H1 (cell line): Measurements from ENCODE around the gene ZNF385B. TPM values are rescaled to one million over a fixed set of nuclear protein-coding genes. Genes with fewer than 3 reads are reported as not detected.

ENCODE experiments used
- CTCF ChIA-PET: fragments of 300-600 bp; sonication (Branson Sonifier 250); formaldehyde crosslinking; loops from one replicate; lab custom pipeline; 2021; ENCODE audit not compliant: partially characterized antibody; lab: Charles Lee
- POLR2A ChIA-PET: fragments of 300-600 bp; sonication (Branson Sonifier 250); formaldehyde crosslinking; loops from one replicate; lab custom pipeline; 2021; ENCODE audit warnings: inconsistent platforms; ENCODE audit not compliant: partially characterized antibody; lab: Charles Lee
- DNase-seq, 2 experiments: peaks; one replicate each; pipeline versions ENCODE4 v3.0.0 to v3.0.0-alpha.2; 2010 to 2022; ENCODE audit warnings: low spot score in 2 of 2, low read depth in 1 of 2, mixed read lengths in 1 of 2
- FAIRE-seq: peaks from 2 replicates; lab custom pipeline; 2011; peaks lifted over from hg19 to GRCh38; lab: Jason Lieb, UNC
- H2AFZ ChIP-seq: 2 replicates; pipeline ENCODE4 v1.8.1; 2012; ENCODE audit warnings: low read length, inconsistent platforms
- H2AK5ac ChIP-seq: 2 replicates; pipeline ENCODE4 v1.6.1; 2013; ENCODE audit warnings: low read depth, low read length
- H2BK120ac ChIP-seq: replicated peaks from 2 replicates; pipeline ENCODE3; 2013; ENCODE audit warnings: low read depth, low read length, inconsistent platforms
- H2BK12ac ChIP-seq: 2 replicates; pipeline ENCODE4 v1.6.1; 2013; ENCODE audit warnings: low read depth, low read length
- H2BK15ac ChIP-seq: 2 replicates; pipeline ENCODE4 v1.6.1; 2013; ENCODE audit warnings: low read length
- H2BK20ac ChIP-seq: 2 replicates; pipeline ENCODE4 v1.6.1; 2013; ENCODE audit warnings: low read length
- H2BK5ac ChIP-seq: 2 replicates; pipeline ENCODE4 v1.6.1; 2013; ENCODE audit warnings: low read depth, low read length
- H3K14ac ChIP-seq: 2 replicates; pipeline ENCODE4 v1.6.1; 2013; ENCODE audit warnings: inconsistent platforms; ENCODE audit not compliant: insufficient read length
- H3K18ac ChIP-seq: 2 replicates; pipeline ENCODE4 v1.6.1; 2013; ENCODE audit warnings: low read length; ENCODE audit errors: extremely low read depth
- H3K23ac ChIP-seq: 2 replicates; pipeline ENCODE4 v1.6.1; 2013; ENCODE audit warnings: inconsistent platforms; ENCODE audit not compliant: insufficient read length
- H3K23me2 ChIP-seq: 2 replicates; pipeline ENCODE4 v1.6.1; 2013; ENCODE audit warnings: low read depth, low read length
- H3K27ac ChIP-seq: 2 replicates; pipeline ENCODE4 v1.6.1; 2011; ENCODE audit warnings: low read depth, low read length, inconsistent platforms
- H3K27me3 ChIP-seq, 4 experiments: replicated peaks in 1 of 4; 1 replicate in 1 of 4; 2 replicates in 3 of 4; pipeline versions ENCODE4 v1.6.1 to v1.8.1; 2011 to 2013; ENCODE audit warnings: low read length in 3 of 4, mild to moderate bottlenecking in 3 of 4, inconsistent platforms in 2 of 4, mixed read lengths in 2 of 4, moderate library complexity in 1 of 4; ENCODE audit not compliant: control insufficient read depth in 3 of 4, insufficient read depth in 3 of 4; ENCODE audit errors: extremely low read depth in 1 of 4
- H3K36me3 ChIP-seq, 4 experiments: 2 replicates each; pipeline versions ENCODE4 v1.6.1 to v1.8.1; 2011 to 2013; ENCODE audit warnings: mild to moderate bottlenecking in 4 of 4, low read length in 3 of 4, moderate library complexity in 2 of 4, control low read depth in 1 of 4, inconsistent platforms in 1 of 4; ENCODE audit not compliant: insufficient read depth in 4 of 4, control insufficient read depth in 2 of 4
- H3K4ac ChIP-seq: replicated peaks from 2 replicates; pipeline ENCODE3; 2013; ENCODE audit warnings: low read length, low read depth, mixed read lengths, inconsistent platforms; ENCODE audit not compliant: insufficient read length
- H3K4me1 ChIP-seq, 4 experiments: replicated peaks in 1 of 4; 1 replicate in 1 of 4; 2 replicates in 3 of 4; pipeline versions ENCODE4 v1.6.1 to v1.8.1; 2011 to 2013; ENCODE audit warnings: low read length in 3 of 4, inconsistent platforms in 2 of 4, mixed read lengths in 1 of 4; ENCODE audit not compliant: insufficient read depth in 4 of 4, control insufficient read depth in 3 of 4
- H3K4me2 ChIP-seq, 2 experiments: 2 replicates each; pipeline versions ENCODE4 v1.6.1 to v1.8.1; 2011 to 2013; ENCODE audit warnings: low read depth in 2 of 2, low read length in 2 of 2, control low read depth in 1 of 2, inconsistent platforms in 1 of 2, mild to moderate bottlenecking in 1 of 2; ENCODE audit not compliant: insufficient read depth in 1 of 2
- H3K4me3 ChIP-seq, 4 experiments: fragments of 200-600, 300-600 bp in 1 of 4; sonication (generic), shearing (Covaris generic), sonication (Bioruptor Twin) in 1 of 4; 2 replicates each; pipeline versions ENCODE4 v1.5.1 to v1.8.1; 2011 to 2016; ENCODE audit warnings: low read length in 4 of 4, low read depth in 3 of 4, control low read depth in 2 of 4, inconsistent platforms in 2 of 4, mild to moderate bottlenecking in 2 of 4, mixed read lengths in 1 of 4, moderate library complexity in 1 of 4; ENCODE audit not compliant: insufficient read depth in 2 of 4; ENCODE audit errors: extremely low read depth in 1 of 4
- H3K56ac ChIP-seq: replicated peaks from 2 replicates; pipeline ENCODE3; 2013; ENCODE audit warnings: low read depth, mild to moderate bottlenecking, mixed read lengths, low read length, inconsistent platforms; ENCODE audit not compliant: insufficient read length
- H3K79me1 ChIP-seq: 2 replicates; pipeline ENCODE4 v1.6.1; 2013; ENCODE audit warnings: low read depth, low read length, control low read depth
- H3K79me2 ChIP-seq, 2 experiments: 2 replicates each; pipeline versions ENCODE4 v1.6.1 to v1.8.1; 2012 to 2013; ENCODE audit warnings: low read length in 2 of 2, mild to moderate bottlenecking in 2 of 2, inconsistent platforms in 1 of 2; ENCODE audit not compliant: insufficient read depth in 2 of 2, control insufficient read depth in 1 of 2
- H3K9ac ChIP-seq, 4 experiments: replicated peaks in 1 of 4; 1 replicate in 1 of 4; 2 replicates in 3 of 4; pipeline versions ENCODE4 v1.6.1 to v1.8.1; 2011 to 2013; ENCODE audit warnings: low read depth in 3 of 4, low read length in 3 of 4, control low read depth in 2 of 4, mild to moderate bottlenecking in 2 of 4, moderate library complexity in 2 of 4, inconsistent platforms in 1 of 4; ENCODE audit errors: extremely low read depth in 1 of 4
- H3K9me3 ChIP-seq, 2 experiments: 2 replicates each; pipeline versions ENCODE4 v1.6.1 to v1.8.1; 2012 to 2013; ENCODE audit warnings: mild to moderate bottlenecking in 2 of 2, moderate library complexity in 2 of 2, control low read depth in 1 of 2, inconsistent platforms in 1 of 2, low read depth in 1 of 2, low read length in 1 of 2, mixed read lengths in 1 of 2; ENCODE audit not compliant: insufficient read depth in 2 of 2
- H4K20me1 ChIP-seq, 2 experiments: replicated peaks in 1 of 2; 2 replicates each; pipeline versions ENCODE3 to v1.8.1; 2011 to 2013; ENCODE audit warnings: inconsistent platforms in 2 of 2, low read length in 2 of 2, mild to moderate bottlenecking in 1 of 2; ENCODE audit not compliant: insufficient read depth in 2 of 2, control insufficient read depth in 1 of 2
- H4K5ac ChIP-seq: 2 replicates; pipeline ENCODE4 v1.6.1; 2013; ENCODE audit warnings: low read length, low read depth, mixed read lengths, inconsistent platforms; ENCODE audit not compliant: insufficient read length
- H4K8ac ChIP-seq: 2 replicates; pipeline ENCODE4 v1.8.0; 2013; ENCODE audit warnings: mild to moderate bottlenecking, moderate library complexity, low read length, inconsistent platforms; ENCODE audit not compliant: insufficient read depth; ENCODE audit errors: extremely low read depth
- H4K91ac ChIP-seq: replicated peaks from 2 replicates; pipeline ENCODE3; 2013; ENCODE audit warnings: low read length, mixed read lengths, inconsistent platforms; ENCODE audit not compliant: insufficient read length
- CTCF ChIP-seq, 3 experiments: IDR thresholded peaks; 1 replicate in 2 of 3; 2 replicates in 1 of 3; pipeline versions ENCODE4 v1.5.1 to v1.6.1; 2011; ENCODE audit warnings: low read length in 3 of 3, mild to moderate bottlenecking in 3 of 3, inconsistent platforms in 2 of 3, low read depth in 1 of 3, moderate library complexity in 1 of 3; ENCODE audit not compliant: insufficient read depth in 1 of 3; ENCODE audit errors: control extremely low read depth in 1 of 3
- GTF2F1 ChIP-seq: IDR thresholded peaks from 2 replicates; pipeline ENCODE4 v1.6.1; 2012; ENCODE audit warnings: low read depth, low read length, improper control_type of control experiment, borderline replicate concordance
- SRF ChIP-seq: IDR thresholded peaks from 2 replicates; pipeline ENCODE4 v1.6.1; 2011; ENCODE audit warnings: mild to moderate bottlenecking, low read depth, low read length, moderate library complexity
- TCF12 ChIP-seq: IDR thresholded peaks from 2 replicates; pipeline ENCODE4 v1.6.1; 2011; ENCODE audit warnings: low read depth, mild to moderate bottlenecking, low read length
- WGBS, 2 experiments: shearing (Covaris generic) in 1 of 2; methylation state at CpG; one replicate each; pipeline versions ENCODE4 v1.1.6 to v1.1.7; 2013 to 2015; ENCODE audit warnings: low lambda C conversion rate in 2 of 2, mixed read lengths in 2 of 2, inconsistent platforms in 1 of 2, low coverage in 1 of 2, missing lambda C conversion rate in 1 of 2; ENCODE audit not compliant: insufficient replicate concordance in 2 of 2, insufficient coverage in 1 of 2, insufficient read length in 1 of 2; ENCODE audit errors: extremely low coverage in 1 of 2, missing lambda C conversion rate in 1 of 2; 5-methylcytosine and 5-hydroxymethylcytosine counted together
- polyA plus RNA-seq, 7 experiments: library from polyadenylated mRNA; depleted of rRNA in 3 of 7; stranded (reverse) in 5 of 7; unstranded in 2 of 7; fragments of >200 nt in 5 of 7; fragments of 200-250 nt in 2 of 7; gene quantifications; 1 replicate in 5 of 7; 2 replicates in 1 of 7; 4 replicates in 1 of 7; pipeline versions ENCODE4 v1.2.1 to v1.2.3, GENCODE V29; 2011 to 2013; ENCODE audit warnings: missing spikeins in 2 of 7, mixed read lengths in 2 of 7
- total RNA-seq: library from RNA; stranded (reverse); fragmentation: NEBNext Ultra II Directional; extraction: Animal tissue kit (Norgen Biotek cat#: 25700); gene quantifications from 2 replicates; pipeline ENCODE4 v1.2.1, GENCODE V29; 2021

The ZNF385B gene
- total and polyA plus RNA-seq, 2 of the 8 experiments (the other 6 are each of a cell fraction or from before 2014, with no cell fraction given): 1.1 to 3.7 TPM

GRCh38 chr2:179876266-179876665, 14.9 kb upstream of the ZNF385B start:
- ChIA-PET CTCF (interaction anchor here (1.0 to 1.9 kb wide), 2 partner anchors 22 to 201 kb away, joined by 3 to 5 read pairs; no protein-coding TSS in a partner anchor), POLR2A (no interaction called here)
- Histone ChIP-seq H2AFZ (no peak overlapping the region), H3K79me1 (no peaks in the 10 kb centered on the region), H3K18ac (no peak overlapping the region), H2BK12ac (no peak overlapping the region), H3K27me3 (peaks cover 0 to 1% (median 0%) of the 10 kb centered on the region in 4 experiments; a peak in 1 of 7 replicates), H3K27ac (no peak overlapping the region), H2BK5ac (no peak overlapping the region), H3K23me2 (no peaks in the 10 kb centered on the region), H3K23ac (no peak overlapping the region), H4K5ac (no peak overlapping the region), H4K20me1 (no peaks in the 10 kb centered on the region), H3K4me1 (no peaks in the 10 kb centered on the region), H3K4ac (no peak overlapping the region), H3K9ac (no peak overlapping the region), H4K91ac (no peak overlapping the region), H2BK15ac (no peak overlapping the region), H3K4me3 (no peak overlapping the region), H3K36me3 (no peaks in the 10 kb centered on the region), H2BK20ac (no peak overlapping the region), H3K79me2 (no peaks in the 10 kb centered on the region), H4K8ac (no peak overlapping the region), H3K4me2 (no peak overlapping the region), H3K56ac (no peak overlapping the region), H3K9me3 (no peaks in the 10 kb centered on the region), H2BK120ac (no peak overlapping the region), H3K14ac (no peak overlapping the region), H2AK5ac (no peak overlapping the region)
- no peak for DNase-seq
- no peak for FAIRE-seq
- 69% methylated on average over 1 of the region's 1 CpG; no CpG with 5 or more reads in 1 of the 2 experiments for WGBS, 2 experiments
- TF ChIP-seq CTCF (IDR thresholded peaks at IDR 0.05; ENCODE audit: control extremely low read depth in 1 of 3, insufficient read depth in 1 of 3, low read depth in 1 of 3, low read length in 3 of 3): peak in 1 of 3 experiments; percentile 10; a peak in 1 of 4 replicates
- no peak for TF ChIP-seq SRF
- TF ChIP-seq GTF2F1: no peak
- TF ChIP-seq TCF12: no peak
